Activated T-cell treated with anti-CD3 and anti-CD28 coated beads, Interleukin-2, amount 50 U/mL, for 24 hours (primary cell): Measurements from ENCODE around the gene PRAMEF2.
"Not testable (repeated sequence)": the region's sequence is repeated elsewhere in the genome, so short reads cannot be mapped to it uniquely, and the experiment has no call there.

Experiments used
- DNase-seq: peaks from one replicate; pipeline ENCODE4 v3.0.0-alpha.2; 2020
- H3K27ac Mint-ChIP-seq: 2 replicates; pipeline ENCODE4 v1.8.0; 2020; ENCODE audit warnings: mild to moderate bottlenecking, mixed read lengths
- H3K27me3 Mint-ChIP-seq: 2 replicates; pipeline ENCODE4 v1.8.0; 2020; ENCODE audit warnings: mixed read lengths
- H3K36me3 Mint-ChIP-seq: 2 replicates; pipeline ENCODE4 v1.8.0; 2020; ENCODE audit warnings: low read depth, mixed read lengths
- H3K4me1 Mint-ChIP-seq: 2 replicates; pipeline ENCODE4 v1.8.0; 2020; ENCODE audit warnings: low read depth, mixed read lengths
- H3K4me3 Mint-ChIP-seq: 2 replicates; pipeline ENCODE4 v1.8.0; 2020; ENCODE audit warnings: mild to moderate bottlenecking, moderate library complexity, mixed read lengths
- H3K9me3 Mint-ChIP-seq: 2 replicates; pipeline ENCODE4 v1.8.0; 2020; ENCODE audit warnings: mixed read lengths

The PRAMEF2 gene

GRCh38 chr1:12856786-12857185 is at the start of gene PRAMEF2:
Gene PRAMEF2, plus strand, starts transcription at chr1:12857086. Its CDS starts 1,924 bp downstream, at chr1:12859010.
- H3K27ac Mint-ChIP-seq, H3K27me3 Mint-ChIP-seq, DNase-seq, H3K9me3 Mint-ChIP-seq, H3K4me1 Mint-ChIP-seq, H3K36me3 Mint-ChIP-seq, H3K4me3 Mint-ChIP-seq: not testable (repeated sequence)

GRCh38 chr1:12809933-12810332 is 47.0 kb upstream of the PRAMEF2 start:
- Mint-ChIP-seq H3K4me1 (no peaks in the 10 kb centered on the region), H3K27me3 (peaks cover 34% of the 10 kb centered on the region), H3K4me3 (no peak overlapping the region), H3K9me3 (peaks cover 4% of the 10 kb centered on the region), H3K27ac (no peak overlapping the region), H3K36me3 (no peaks in the 10 kb centered on the region)
- no peak for DNase-seq

- H3K9me3 Mint-ChIP-seq, result no peaks in the 10 kb centered on the region
- H3K27me3 Mint-ChIP-seq, result peaks cover 28% of the 10 kb centered on the region
- no peak overlapping the region for H3K27ac Mint-ChIP-seq
- H3K36me3 Mint-ChIP-seq, result no peaks in the 10 kb centered on the region
- no peaks in the 10 kb centered on the region for H3K4me1 Mint-ChIP-seq
- no peak for DNase-seq
- H3K4me3 Mint-ChIP-seq, result no peak overlapping the region
These were observed 46.0 kb upstream of the PRAMEF2 start for GRCh38 chr1:12810691-12811408.

GRCh38 chr1:12811409-12811784 is 45.5 kb upstream of the PRAMEF2 start:
- Mint-ChIP-seq H3K27me3 (peaks cover 27% of the 10 kb centered on the region), H3K9me3 (no peaks in the 10 kb centered on the region), H3K4me3 (no peak overlapping the region), H3K27ac (no peak overlapping the region), H3K4me1 (no peaks in the 10 kb centered on the region), H3K36me3 (no peaks in the 10 kb centered on the region)
- no peak for DNase-seq

- H3K27me3 Mint-ChIP-seq, result peaks cover 28% of the 10 kb centered on the region
- DNase-seq, H3K27ac Mint-ChIP-seq, H3K4me3 Mint-ChIP-seq, H3K36me3 Mint-ChIP-seq, H3K9me3 Mint-ChIP-seq, H3K4me1 Mint-ChIP-seq: not testable (repeated sequence)
These were observed 37.8 kb upstream of the PRAMEF2 start for GRCh38 chr1:12819061-12819460.

GRCh38 chr1:12831310-12831709 is 25.6 kb upstream of the PRAMEF2 start, which contains the start of gene PRAMEF11:
Gene PRAMEF11, minus strand, starts transcription at chr1:12831410. Its CDS starts 2,621 bp downstream, at chr1:12828789.
- not testable (repeated sequence) for H3K9me3 Mint-ChIP-seq, H3K4me3 Mint-ChIP-seq, DNase-seq, H3K4me1 Mint-ChIP-seq, H3K36me3 Mint-ChIP-seq, H3K27ac Mint-ChIP-seq
- H3K27me3 Mint-ChIP-seq, result peaks cover 16% of the 10 kb centered on the region

GRCh38 chr1:12833251-12833650 is 23.6 kb upstream of the PRAMEF2 start:
- H3K36me3 Mint-ChIP-seq, H3K27ac Mint-ChIP-seq, H3K4me3 Mint-ChIP-seq, DNase-seq, H3K4me1 Mint-ChIP-seq, H3K9me3 Mint-ChIP-seq: not testable (repeated sequence)
- peaks cover 19% of the 10 kb centered on the region for H3K27me3 Mint-ChIP-seq

GRCh38 chr1:12848620-12849019 is 8.3 kb upstream of the PRAMEF2 start, which contains the start of gene HNRNPCL1:
Gene HNRNPCL1, minus strand, starts transcription at chr1:12848720. Its CDS starts 431 bp downstream, at chr1:12848289.
- H3K4me1 Mint-ChIP-seq, H3K27ac Mint-ChIP-seq, H3K4me3 Mint-ChIP-seq, H3K36me3 Mint-ChIP-seq, DNase-seq, H3K9me3 Mint-ChIP-seq: not testable (repeated sequence)
- peaks cover 21% of the 10 kb centered on the region for H3K27me3 Mint-ChIP-seq

GRCh38 chr1:12851779-12852178 is 5.1 kb upstream of the PRAMEF2 start:
- H3K27me3 Mint-ChIP-seq, result peaks cover 21% of the 10 kb centered on the region
- H3K4me3 Mint-ChIP-seq, result no peak overlapping the region
- DNase-seq, result no peak
- no peak overlapping the region for H3K27ac Mint-ChIP-seq
- no peaks in the 10 kb centered on the region for H3K9me3 Mint-ChIP-seq
- no peaks in the 10 kb centered on the region for H3K4me1 Mint-ChIP-seq
- H3K36me3 Mint-ChIP-seq, result no peaks in the 10 kb centered on the region

- H3K27ac Mint-ChIP-seq, H3K4me1 Mint-ChIP-seq, H3K36me3 Mint-ChIP-seq, H3K9me3 Mint-ChIP-seq, DNase-seq, H3K27me3 Mint-ChIP-seq, H3K4me3 Mint-ChIP-seq: not testable (repeated sequence)
These were observed 6.4 kb downstream of the PRAMEF2 start for GRCh38 chr1:12863131-12863880.

- not testable (repeated sequence) for H3K9me3 Mint-ChIP-seq, H3K27ac Mint-ChIP-seq
These were observed 21.6 kb downstream of the PRAMEF2 start for GRCh38 chr1:12878453-12878852.

GRCh38 chr1:12886101-12886500 is 29.2 kb downstream of the PRAMEF2 start, which contains the start of gene PRAMEF4:
Gene PRAMEF4, minus strand, starts transcription at chr1:12886201. Its CDS starts 2,807 bp downstream, at chr1:12883394.
- H3K27ac Mint-ChIP-seq, H3K36me3 Mint-ChIP-seq, H3K9me3 Mint-ChIP-seq, H3K27me3 Mint-ChIP-seq, H3K4me3 Mint-ChIP-seq, H3K4me1 Mint-ChIP-seq, DNase-seq: not testable (repeated sequence)

More at GRCh38 chr1:12878453-12878852, 21.6 kb downstream of the PRAMEF2 start:
- not testable (repeated sequence) for H3K36me3 Mint-ChIP-seq, H3K4me3 Mint-ChIP-seq, H3K27me3 Mint-ChIP-seq, H3K4me1 Mint-ChIP-seq, DNase-seq

- not testable (repeated sequence) for H3K36me3 Mint-ChIP-seq, H3K27ac Mint-ChIP-seq, H3K9me3 Mint-ChIP-seq, DNase-seq, H3K27me3 Mint-ChIP-seq, H3K4me1 Mint-ChIP-seq, H3K4me3 Mint-ChIP-seq
These were observed 41.3 kb downstream of the PRAMEF2 start, which contains the start of gene PRAMEF10 for GRCh38 chr1:12898170-12898569. Gene PRAMEF10, minus strand, starts transcription at chr1:12898270. Its CDS starts 2,423 bp downstream, at chr1:12895847.

- not testable (repeated sequence) for H3K27ac Mint-ChIP-seq, H3K4me3 Mint-ChIP-seq, H3K4me1 Mint-ChIP-seq, H3K36me3 Mint-ChIP-seq, H3K27me3 Mint-ChIP-seq, DNase-seq, H3K9me3 Mint-ChIP-seq
These were observed 42.3 kb downstream of the PRAMEF2 start for GRCh38 chr1:12899186-12899585.
